ENCODE data around the gene RBM33. TPM values are rescaled to one million over a fixed set of nuclear protein-coding genes. Genes with fewer than 3 reads are reported as not detected.

The RBM33 gene
- total RNA-seq, 1 experiment from 2014 or later = 80.5 TPM

DNA sequence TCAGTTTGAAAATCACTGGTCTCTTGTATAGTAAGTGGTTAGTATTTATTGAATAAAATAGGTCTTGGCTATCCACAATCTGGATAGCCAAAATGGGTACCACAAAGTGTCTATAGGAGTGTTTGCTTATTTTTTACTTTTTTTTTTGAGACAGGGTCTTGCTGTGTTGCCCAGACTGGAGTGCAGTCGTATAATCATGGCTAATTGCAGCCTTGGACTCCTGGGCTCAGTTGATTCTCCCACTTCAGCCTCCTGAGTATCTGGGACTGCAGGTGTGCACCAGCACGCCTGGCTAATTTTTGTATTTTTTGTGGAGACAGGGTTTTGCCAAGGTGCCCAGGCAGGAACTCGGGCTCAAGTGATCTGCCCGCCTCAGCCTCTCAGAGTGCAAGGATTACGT lies 2.8 kb downstream of the RBM33 start:
- CTCF ChIA-PET = no interaction called here
- no TSS peak for BruUV-seq (replicated peaks)
- intact Hi-C loops (cut with micrococcal nuclease) = loop anchor here (5.0 kb wide), 1 partner anchor 50 kb away; no protein-coding TSS in a partner anchor

GRCh38 chr7:155647734-155648133 lies 3.3 kb downstream of the RBM33 start:
- H3K4me3 Mint-ChIP-seq (ENCODE audit: unreplicated experiment) = no peak overlapping the region
- no peak overlapping the region for H3K27ac Mint-ChIP-seq (ENCODE audit: low read depth, unreplicated experiment)
- no peak for TF ChIP-seq CTCF (IDR thresholded peaks at IDR 0.05; ENCODE audit: unreplicated experiment)
- BruUV-seq (replicated peaks) = no TSS peak
- H3K4me1 Mint-ChIP-seq (ENCODE audit: insufficient read depth, unreplicated experiment) = peaks cover 33% of the 10 kb centered on the region
- CTCF ChIA-PET = interaction anchor here (0.7 kb wide), 1 partner anchor 49 kb away, joined by 4 read pairs; no protein-coding TSS in a partner anchor
- peaks cover 16% of the 10 kb centered on the region for H3K9me3 Mint-ChIP-seq (ENCODE audit: unreplicated experiment)
- POLR2A ChIA-PET = interaction anchor here (0.7 to 1.1 kb wide), 2 partner anchors 51 to 752 kb away, joined by 3 read pairs; no protein-coding TSS in a partner anchor
- intact Hi-C loops (cut with micrococcal nuclease) = loop anchor here (5.0 kb wide), 1 partner anchor 50 kb away; no protein-coding TSS in a partner anchor
- no peak for DNase-seq (ENCODE audit: unreplicated experiment)
- no peaks in the 10 kb centered on the region for H3K27me3 Mint-ChIP-seq (ENCODE audit: insufficient read depth, unreplicated experiment)
- peaks cover 6% of the 10 kb centered on the region for H3K36me3 Mint-ChIP-seq (ENCODE audit: insufficient read depth, unreplicated experiment)

More for the DNA sequence above, 2.8 kb downstream of the RBM33 start:
- peaks cover 29% of the 10 kb centered on the region for H3K4me1 Mint-ChIP-seq (ENCODE audit: insufficient read depth, unreplicated experiment)
- no peak overlapping the region for H3K4me3 Mint-ChIP-seq (ENCODE audit: unreplicated experiment)
- no peak overlapping the region for H3K27ac Mint-ChIP-seq (ENCODE audit: low read depth, unreplicated experiment)
- POLR2A ChIA-PET = interaction anchor here (0.6 to 0.7 kb wide), 2 partner anchors 12 to 56 kb away, joined by 3 to 4 read pairs; no protein-coding TSS in a partner anchor
- H3K36me3 Mint-ChIP-seq (ENCODE audit: insufficient read depth, unreplicated experiment) = peaks cover 7% of the 10 kb centered on the region
- peaks cover 16% of the 10 kb centered on the region for H3K9me3 Mint-ChIP-seq (ENCODE audit: unreplicated experiment)
- H3K27me3 Mint-ChIP-seq (ENCODE audit: insufficient read depth, unreplicated experiment) = no peaks in the 10 kb centered on the region
- no peak for TF ChIP-seq CTCF (IDR thresholded peaks at IDR 0.05; ENCODE audit: unreplicated experiment)
- no peak for DNase-seq (ENCODE audit: unreplicated experiment)

DNA sequence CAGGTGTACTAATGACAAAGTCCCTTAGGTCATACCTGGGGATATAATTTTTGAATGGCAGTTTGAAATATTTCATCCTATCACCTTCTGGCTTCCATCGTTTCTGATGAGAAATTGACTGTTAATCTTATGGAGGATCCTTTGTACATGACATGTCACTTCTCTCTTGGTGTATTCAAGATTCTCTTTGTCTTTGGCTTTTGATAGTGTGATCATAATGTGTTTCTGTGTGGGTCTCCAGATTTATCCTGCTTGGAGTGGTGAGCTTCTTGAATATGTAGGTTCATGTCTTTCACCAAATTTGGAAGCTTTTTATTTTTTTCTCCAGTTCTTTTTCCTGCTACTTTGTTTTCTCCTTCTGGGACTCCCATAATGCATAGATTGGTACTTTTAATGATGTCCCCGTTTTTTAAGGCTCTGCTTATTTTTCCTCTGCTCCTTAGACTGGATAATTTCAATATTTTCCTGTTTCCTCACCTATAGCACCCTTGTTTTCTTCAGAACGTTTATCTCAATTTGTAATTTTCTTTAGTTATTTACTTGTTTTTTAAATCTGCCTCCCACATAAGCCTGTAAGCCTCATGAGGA lies 4.4 kb downstream of the RBM33 start:
- H3K27ac Mint-ChIP-seq (ENCODE audit: low read depth, unreplicated experiment) = no peak overlapping the region
- no TSS peak for BruUV-seq (replicated peaks)
- no peak for DNase-seq (ENCODE audit: unreplicated experiment)
- ChIA-PET POLR2A (interaction anchor here (0.6 to 2.2 kb wide), 3 partner anchors 11 to 351 kb away, joined by 3 to 8 read pairs (median 3); partner anchors contain the start of gene INSIG1), CTCF (interaction anchor here (0.7 kb wide), 1 partner anchor 50 kb away, joined by 4 read pairs; no protein-coding TSS in a partner anchor)
- peaks cover 16% of the 10 kb centered on the region for H3K9me3 Mint-ChIP-seq (ENCODE audit: unreplicated experiment)
- no peak for TF ChIP-seq CTCF (IDR thresholded peaks at IDR 0.05; ENCODE audit: unreplicated experiment)
- intact Hi-C loops (cut with micrococcal nuclease) = loop anchor here (5.0 kb wide), 1 partner anchor 52 kb away; no protein-coding TSS in a partner anchor
- H3K36me3 Mint-ChIP-seq (ENCODE audit: insufficient read depth, unreplicated experiment) = peaks cover 6% of the 10 kb centered on the region
- peaks cover 36% of the 10 kb centered on the region for H3K4me1 Mint-ChIP-seq (ENCODE audit: insufficient read depth, unreplicated experiment)
- H3K27me3 Mint-ChIP-seq (ENCODE audit: insufficient read depth, unreplicated experiment) = no peaks in the 10 kb centered on the region
- no peak overlapping the region for H3K4me3 Mint-ChIP-seq (ENCODE audit: unreplicated experiment)

DNA sequence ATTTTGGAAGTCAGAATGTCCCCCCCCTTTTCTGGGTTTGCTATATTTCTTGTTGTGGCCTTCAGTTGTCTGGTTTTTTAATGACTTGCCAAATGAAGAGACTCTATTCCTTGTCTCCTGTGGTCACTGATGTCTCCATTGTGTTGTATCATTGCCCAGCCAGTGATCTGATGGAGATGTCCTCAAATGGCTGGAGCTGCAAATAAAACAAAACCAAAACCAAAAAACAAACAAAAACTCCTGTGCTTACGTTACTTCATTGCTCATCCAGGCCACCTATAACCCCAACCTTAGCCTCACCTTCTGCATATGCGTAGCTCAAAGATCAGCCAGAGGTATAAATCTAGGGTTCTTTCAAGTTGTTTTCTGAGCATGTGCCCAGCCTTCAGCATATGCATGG lies 5.1 kb downstream of the RBM33 start:
- TF ChIP-seq CTCF (IDR thresholded peaks at IDR 0.05; ENCODE audit: unreplicated experiment) = no peak
- CTCF ChIA-PET = no interaction called here
- intact Hi-C loops (cut with micrococcal nuclease) = loop anchor here (5.0 kb wide), 1 partner anchor 52 kb away; no protein-coding TSS in a partner anchor
- no TSS peak for BruUV-seq (replicated peaks)
- H3K36me3 Mint-ChIP-seq (ENCODE audit: insufficient read depth, unreplicated experiment) = peaks cover 6% of the 10 kb centered on the region
- H3K9me3 Mint-ChIP-seq (ENCODE audit: unreplicated experiment) = peaks cover 16% of the 10 kb centered on the region
- no peaks in the 10 kb centered on the region for H3K27me3 Mint-ChIP-seq (ENCODE audit: insufficient read depth, unreplicated experiment)
- peaks cover 42% of the 10 kb centered on the region for H3K4me1 Mint-ChIP-seq (ENCODE audit: insufficient read depth, unreplicated experiment)
- no peak overlapping the region for H3K27ac Mint-ChIP-seq (ENCODE audit: low read depth, unreplicated experiment)
- no peak overlapping the region for H3K4me3 Mint-ChIP-seq (ENCODE audit: unreplicated experiment)
- POLR2A ChIA-PET = interaction anchor here (1.1 to 2.2 kb wide), 2 partner anchors 10 to 15 kb away, joined by 3 to 8 read pairs; no protein-coding TSS in a partner anchor
- no peak for DNase-seq (ENCODE audit: unreplicated experiment)

Data from MCF 10A (cell line).